Uterus (tissue), 2 donors: ENCODE measurements around the gene GNAS-AS1.

Source experiments
- POLR2A ChIP-seq, 2 donors: fragments of 450-650 bp; IDR thresholded peaks; one replicate each; pipeline ENCODE4 v1.6.1; 2016; ENCODE audit warnings: antibody characterized with exemption in 2 of 2, mild to moderate bottlenecking in 1 of 2, moderate library complexity in 1 of 2
- TF ChIP-seq, protein P1 (sequence below), 4 experiments: fragments of 200-600 bp in 2 of 4; fragments of 450-650 bp in 2 of 4; sonication (generic) in 2 of 4; IDR thresholded peaks; one replicate each; pipeline ENCODE4 v1.5.1; 2016 to 2019; ENCODE audit warnings: antibody characterized with exemption in 4 of 4, mild to moderate bottlenecking in 2 of 4, moderate library complexity in 1 of 4

DNA sequence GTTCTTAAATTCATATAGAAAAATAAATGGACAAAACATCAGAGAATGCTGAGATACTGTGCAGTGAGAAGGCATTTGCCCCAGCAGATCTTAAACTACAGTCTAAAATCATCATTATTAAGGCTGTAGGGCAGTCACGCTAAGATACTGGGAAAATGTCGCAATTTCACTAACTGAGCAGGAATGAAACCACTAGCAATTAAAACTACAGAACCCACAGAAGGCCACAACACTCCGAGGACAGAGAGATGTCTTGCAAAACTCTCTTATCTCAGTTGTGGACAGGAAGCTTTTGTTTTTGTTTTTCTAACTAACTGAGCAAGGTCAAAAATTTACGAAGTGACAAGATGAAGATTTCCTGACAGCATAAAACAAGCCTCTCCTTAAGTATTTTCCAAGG is 18.2 kb downstream of the GNAS-AS1 start:
- no peak for TF ChIP-seq POLR2A (IDR thresholded peaks at IDR 0.05)
- TF ChIP-seq, protein P1, sequence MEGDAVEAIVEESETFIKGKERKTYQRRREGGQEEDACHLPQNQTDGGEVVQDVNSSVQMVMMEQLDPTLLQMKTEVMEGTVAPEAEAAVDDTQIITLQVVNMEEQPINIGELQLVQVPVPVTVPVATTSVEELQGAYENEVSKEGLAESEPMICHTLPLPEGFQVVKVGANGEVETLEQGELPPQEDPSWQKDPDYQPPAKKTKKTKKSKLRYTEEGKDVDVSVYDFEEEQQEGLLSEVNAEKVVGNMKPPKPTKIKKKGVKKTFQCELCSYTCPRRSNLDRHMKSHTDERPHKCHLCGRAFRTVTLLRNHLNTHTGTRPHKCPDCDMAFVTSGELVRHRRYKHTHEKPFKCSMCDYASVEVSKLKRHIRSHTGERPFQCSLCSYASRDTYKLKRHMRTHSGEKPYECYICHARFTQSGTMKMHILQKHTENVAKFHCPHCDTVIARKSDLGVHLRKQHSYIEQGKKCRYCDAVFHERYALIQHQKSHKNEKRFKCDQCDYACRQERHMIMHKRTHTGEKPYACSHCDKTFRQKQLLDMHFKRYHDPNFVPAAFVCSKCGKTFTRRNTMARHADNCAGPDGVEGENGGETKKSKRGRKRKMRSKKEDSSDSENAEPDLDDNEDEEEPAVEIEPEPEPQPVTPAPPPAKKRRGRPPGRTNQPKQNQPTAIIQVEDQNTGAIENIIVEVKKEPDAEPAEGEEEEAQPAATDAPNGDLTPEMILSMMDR (IDR thresholded peaks at IDR 0.05): no peak
